ENCODE data around the gene DMBT1.

DMBT1 gene

DNA sequence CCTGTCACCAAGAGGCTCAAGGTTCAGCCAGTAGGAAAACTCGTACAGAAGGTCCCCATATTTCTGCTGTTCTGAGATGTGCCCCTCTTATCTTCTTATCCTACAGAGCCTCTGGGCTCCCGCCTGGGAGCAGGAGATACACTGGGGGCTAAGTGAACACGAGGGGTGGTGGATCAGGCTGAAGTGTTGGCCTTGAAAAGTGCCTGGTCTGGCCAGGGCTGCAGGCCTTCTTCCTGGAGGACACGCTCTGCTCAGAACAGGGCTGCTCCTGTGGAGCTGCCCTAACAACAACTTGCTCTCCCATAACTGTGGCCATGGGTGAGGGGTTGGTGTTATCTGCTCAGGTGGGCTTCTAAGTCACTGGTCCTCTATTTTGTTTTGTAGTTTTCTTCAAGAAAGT, 105.4 kb downstream of the DMBT1 start:
- in situ Hi-C loops (cut with MboI; ENCODE audit: low sequenced_read_pairs): no loop called here

DNA sequence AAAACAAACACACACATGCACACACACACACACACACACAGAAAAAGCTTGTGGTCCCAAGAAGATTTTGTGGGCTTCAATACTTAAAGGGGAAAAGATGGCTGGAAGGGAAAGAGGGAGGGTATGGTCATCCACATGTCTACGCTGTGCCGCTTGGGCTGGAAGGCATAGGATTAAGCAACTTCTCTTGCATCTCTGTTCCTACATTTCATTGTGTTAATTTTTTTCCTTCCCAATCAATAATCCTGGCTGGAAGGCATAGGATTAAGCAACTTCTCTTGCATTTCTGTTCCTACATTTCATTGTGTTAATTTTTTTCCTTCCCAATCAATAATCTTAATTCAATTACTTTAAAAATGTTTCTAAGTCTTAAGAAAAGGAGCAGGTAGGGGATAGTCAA, 108.5 kb downstream of the DMBT1 start:
- in situ Hi-C loops (cut with MboI; ENCODE audit: low sequenced_read_pairs): no loop called here

DNA sequence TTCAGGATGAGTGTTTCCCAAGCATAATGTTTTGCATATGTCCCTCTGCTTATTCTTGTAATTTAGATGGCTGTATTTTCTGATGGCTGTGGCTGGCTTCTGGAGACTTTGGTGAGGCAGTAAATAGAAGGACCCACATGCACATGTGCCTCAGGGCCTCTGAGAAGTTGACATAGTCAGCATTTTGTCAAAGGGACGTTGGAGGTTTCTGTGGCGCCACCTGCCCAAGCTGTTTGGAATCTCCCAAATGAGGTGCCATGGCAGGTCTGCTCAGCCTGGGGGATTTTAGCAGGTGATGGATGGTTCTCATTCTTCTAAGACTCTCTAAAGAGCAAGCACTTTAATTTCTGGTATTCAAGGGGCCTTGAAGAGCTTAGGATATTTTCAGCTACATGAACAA, 109.3 kb downstream of the DMBT1 start:
- in situ Hi-C loops (cut with MboI; ENCODE audit: low sequenced_read_pairs): no loop called here

DNA sequence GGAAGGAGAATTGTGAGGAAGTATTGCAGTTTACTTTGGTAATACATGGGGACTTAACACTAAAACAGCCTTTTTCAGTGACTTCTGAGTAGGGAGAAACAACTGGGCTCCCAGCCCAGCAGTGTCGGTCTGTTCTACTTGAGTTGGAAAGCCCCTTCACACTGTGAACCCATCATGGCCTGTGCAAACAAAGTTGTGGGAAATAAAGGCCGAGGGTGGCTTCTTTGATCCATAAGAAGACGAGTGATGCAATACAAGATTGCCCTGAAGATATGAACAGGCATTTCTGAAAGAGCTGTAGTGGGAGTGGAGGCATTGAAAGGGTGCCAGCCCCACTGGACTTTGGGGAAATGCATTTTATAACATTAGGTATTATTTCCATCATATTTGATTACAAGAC, 110.8 kb downstream of the DMBT1 start:
- in situ Hi-C loops (cut with MboI; ENCODE audit: low sequenced_read_pairs): no loop called here

DNA sequence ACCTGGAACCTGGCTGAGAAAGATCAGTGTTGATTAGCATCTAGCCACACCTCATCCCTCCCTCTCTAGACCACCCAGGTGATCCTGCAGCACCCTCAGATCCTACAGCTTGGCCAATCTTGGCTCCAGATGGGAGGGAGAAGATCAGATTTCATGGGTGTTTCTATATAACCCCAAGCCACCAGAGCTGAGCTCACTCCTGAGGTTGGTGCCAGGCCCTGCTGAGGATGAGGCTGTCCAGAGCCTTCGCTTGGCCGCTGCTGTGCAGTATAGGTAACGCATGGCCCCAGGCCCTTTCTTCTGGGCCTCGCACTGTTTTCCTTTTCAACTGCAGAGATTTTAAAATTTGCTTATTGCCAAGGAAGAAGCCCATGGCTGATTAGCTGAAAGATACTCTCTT, 112.1 kb downstream of the DMBT1 start:
- in situ Hi-C loops (cut with MboI; ENCODE audit: low sequenced_read_pairs): no loop called here

DNA sequence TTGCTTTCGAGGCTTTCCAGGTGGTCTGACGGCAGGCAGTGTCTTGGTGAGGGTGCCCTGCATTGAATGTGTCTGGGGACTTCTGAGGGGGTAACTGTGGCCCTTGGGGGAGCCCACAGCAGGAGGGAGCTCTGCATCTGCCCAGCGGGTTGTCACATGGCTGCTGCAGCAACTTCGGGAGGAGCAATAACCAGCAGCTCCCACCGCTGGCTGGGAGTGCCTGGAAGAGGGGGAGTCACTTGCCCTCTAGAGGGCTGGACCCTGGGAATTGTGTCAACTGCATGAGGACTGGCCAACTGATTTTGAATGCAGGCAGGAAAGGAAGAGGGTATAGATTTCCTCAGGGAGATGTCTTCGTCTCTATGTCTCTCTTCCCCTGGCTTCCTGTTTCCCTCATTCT, 112.7 kb downstream of the DMBT1 start:
- in situ Hi-C loops (cut with MboI; ENCODE audit: low sequenced_read_pairs): no loop called here

DNA sequence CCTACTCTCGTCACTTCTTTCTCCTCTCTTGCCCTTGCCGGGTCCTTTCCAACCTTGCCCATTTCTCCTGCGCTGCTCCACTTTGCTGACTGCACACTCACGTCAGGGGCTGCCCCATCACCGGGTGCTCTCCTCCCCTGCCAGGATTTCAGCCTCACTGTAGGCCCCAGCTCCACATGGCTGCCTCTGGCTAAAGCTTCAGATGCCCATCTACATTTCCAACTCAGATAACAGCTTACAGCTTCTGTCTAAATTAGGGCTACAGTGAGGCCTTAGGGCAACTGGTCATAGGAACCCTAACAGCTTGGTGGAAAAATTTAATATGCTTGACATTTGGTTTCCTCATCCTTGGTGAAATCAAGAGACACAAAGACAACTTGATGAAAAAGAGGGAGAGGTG, 113.2 kb downstream of the DMBT1 start:
- in situ Hi-C loops (cut with MboI; ENCODE audit: low sequenced_read_pairs): no loop called here

DNA sequence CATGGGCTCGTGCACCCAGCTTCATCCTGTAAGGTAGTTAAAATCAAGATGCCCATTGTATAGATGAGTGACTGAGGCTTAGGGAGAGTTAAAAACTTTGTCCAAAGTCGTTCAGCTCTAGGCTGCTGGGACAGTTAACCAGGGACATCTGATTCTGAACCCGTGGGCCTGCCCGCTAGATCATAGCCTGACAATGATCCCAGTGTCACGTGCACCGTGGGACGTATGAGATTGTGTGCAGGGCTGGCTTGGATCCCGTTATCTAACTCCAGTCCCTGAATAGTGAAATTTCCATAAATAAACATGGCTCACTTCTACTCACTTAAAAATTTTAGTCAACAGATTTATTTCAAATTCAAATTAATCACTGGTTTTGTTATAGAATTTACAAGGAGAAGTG, 114.2 kb downstream of the DMBT1 start:
- in situ Hi-C loops (cut with MboI; ENCODE audit: low sequenced_read_pairs): no loop called here

DNA sequence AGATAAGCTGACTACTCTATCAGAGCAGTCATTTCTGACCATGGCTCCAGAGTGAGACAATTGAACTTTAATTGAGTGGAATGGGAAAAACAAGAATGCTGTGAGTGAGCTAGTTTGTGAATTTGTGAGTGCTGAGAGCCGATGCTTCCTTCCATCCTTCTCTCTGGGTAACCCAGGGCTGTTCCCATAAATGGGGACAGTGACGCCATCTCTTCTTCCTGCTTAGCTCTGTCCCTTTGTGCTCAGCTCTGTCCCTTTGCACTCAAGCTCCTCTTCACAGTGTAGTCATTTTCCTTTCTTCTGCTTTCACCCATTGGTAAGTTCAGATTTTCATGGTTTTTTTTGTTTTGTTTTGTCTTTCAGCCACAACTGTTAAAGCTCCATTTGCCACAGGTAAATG, 114.7 kb downstream of the DMBT1 start:
- in situ Hi-C loops (cut with MboI; ENCODE audit: low sequenced_read_pairs): no loop called here

DNA sequence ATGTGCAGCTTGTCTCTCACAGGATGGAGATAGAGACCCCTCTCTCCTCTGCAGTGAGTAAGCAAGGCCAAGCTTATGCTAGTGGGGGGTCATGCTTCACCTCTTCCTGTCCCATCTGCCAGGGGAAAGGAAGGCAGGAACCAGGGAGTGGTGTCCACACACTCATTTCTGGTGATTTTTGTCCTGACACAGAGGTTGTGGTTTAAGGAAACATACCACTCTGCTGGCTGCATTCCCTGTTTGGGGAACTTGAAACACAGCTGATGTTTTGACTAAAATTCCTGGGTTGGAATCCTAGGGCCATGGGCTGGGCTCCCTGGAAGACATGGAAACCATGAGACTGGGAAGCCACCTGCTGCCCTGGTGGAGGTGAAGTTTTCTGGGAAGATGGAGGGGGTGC, 117.7 kb downstream of the DMBT1 start:
- in situ Hi-C loops (cut with MboI; ENCODE audit: low sequenced_read_pairs): no loop called here

DNA sequence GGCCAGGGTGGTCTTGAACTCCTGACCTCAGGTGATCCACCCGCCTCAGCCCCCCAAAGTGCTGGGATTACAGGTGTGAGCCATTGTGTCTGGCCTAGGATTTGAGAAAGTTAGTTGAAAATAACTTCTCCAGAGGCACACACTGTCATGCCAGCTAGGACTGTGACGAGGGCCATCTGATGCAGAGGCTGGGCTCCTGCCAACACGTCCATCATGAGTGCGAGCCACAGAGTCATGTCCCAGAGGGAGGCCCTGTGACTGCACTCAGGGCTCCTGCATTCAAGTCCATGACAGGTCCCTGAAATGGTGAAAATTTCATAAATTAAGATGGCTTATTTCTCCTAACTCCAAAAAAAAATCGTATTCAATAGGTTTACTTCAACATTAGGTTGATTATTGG, 122.0 kb downstream of the DMBT1 start:
- in situ Hi-C loops (cut with MboI; ENCODE audit: low sequenced_read_pairs): no loop called here

DNA sequence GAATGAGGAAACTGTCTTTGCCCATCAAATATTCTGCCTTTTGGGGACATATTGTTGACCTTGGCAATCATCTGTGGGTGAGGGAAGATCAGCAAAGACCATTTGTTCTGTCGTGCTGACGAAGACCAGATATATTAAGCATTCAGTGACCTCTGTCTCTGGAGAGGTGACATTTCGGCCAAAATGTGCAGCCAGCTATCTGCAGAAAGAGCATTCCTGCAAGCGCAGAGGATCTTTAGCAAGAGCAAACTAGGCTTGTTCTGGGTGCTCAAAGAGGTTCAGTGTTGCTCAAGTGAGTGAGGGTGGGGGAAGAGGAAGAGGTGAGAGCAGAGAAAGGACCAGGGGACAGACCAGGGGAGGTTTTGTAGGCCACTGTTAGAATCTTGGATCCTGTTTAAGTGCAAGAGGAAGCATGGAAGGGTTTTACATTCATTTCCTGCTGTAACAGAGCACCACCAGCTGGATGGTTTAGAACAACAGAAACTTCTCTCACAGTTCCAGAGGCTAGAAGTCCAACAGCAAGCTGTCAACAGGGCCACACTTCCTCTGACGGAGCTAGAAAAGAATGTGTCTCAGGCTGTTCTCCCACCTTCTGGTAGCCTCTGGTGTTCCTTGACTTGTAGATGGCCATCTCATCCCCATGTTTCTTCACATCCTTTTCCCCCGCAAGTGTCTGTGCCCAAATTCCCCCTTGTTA, 127.9 kb downstream of the DMBT1 start:
- in situ Hi-C loops (cut with MboI; ENCODE audit: low sequenced_read_pairs): no loop called here

DNA sequence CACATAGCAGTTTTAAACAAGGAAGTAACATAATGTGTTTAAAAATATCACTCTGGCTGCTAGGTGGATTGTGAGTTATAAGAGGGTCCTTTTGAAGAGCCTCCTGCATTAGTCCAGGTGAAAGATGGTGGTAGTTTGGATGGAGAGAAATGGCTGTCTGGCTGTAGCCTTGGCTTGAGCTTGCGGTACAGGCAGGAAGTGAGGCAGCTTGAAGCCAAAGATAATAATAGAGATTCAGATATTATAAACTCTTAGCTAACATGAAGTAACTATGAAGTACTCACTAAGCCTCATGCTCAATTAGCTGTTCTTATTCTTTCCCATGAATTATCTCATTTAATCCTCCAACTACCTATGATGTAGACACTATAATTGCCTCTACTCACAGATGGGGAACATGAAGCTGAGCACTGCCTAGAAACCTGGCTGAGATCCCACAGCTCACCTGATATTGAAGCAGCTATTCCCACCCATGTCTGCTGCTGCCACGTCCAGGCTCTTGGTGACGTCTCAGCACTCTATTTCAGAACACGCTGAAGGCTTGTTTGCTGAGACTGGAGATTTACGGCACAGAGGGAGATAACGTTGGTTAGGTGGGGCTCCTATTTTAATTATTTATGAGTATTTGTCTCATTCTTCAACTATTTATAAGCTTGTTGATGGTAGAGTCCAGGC, 128.7 kb downstream of the DMBT1 start:
- in situ Hi-C loops (cut with MboI; ENCODE audit: low sequenced_read_pairs): no loop called here

DNA sequence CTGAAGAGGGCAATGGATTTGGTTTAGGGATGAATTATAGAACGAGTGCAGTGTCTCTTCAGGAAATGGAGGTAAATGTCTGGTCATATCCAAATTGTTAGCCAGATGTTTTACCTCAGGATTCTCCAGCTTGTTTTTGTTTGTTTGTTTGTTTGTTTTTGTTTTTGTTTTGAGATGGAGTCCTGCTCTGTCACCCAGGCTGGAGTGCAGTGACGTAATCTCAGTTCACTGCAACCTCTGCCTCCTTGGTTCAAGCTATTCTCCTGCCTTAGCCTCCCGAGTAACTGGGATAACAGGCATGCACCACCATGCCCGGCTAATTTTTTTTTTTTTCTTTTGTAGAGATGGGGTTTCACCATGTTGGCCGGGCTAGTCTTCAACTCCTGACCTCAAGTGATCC, 132.2 kb downstream of the DMBT1 start:
- in situ Hi-C loops (cut with MboI; ENCODE audit: low sequenced_read_pairs): no loop called here

Data from HL-60/S4 treated with phorbol 12-myristate 13-acetate at 8.2 ng/mL for 4 days and 3 days (cell line).